GM12864 (cell line): Measurements from ENCODE around the gene LRP3.

ENCODE experiments used
- DNase-seq: peaks from one replicate; pipeline ENCODE4 v3.0.0-alpha.2; 2011; ENCODE audit warnings: low read depth
- H3K4me3 ChIP-seq: 2 replicates; pipeline ENCODE4 v1.5.1; 2011; ENCODE audit warnings: mild to moderate bottlenecking, low read depth, low read length, control low read depth
- CTCF ChIP-seq: IDR thresholded peaks from 2 replicates; pipeline ENCODE4 v1.5.1; 2011; ENCODE audit warnings: low read depth, mild to moderate bottlenecking, moderate library complexity, low read length, control low read depth, inconsistent platforms; ENCODE audit errors: missing control alignments

The LRP3 gene

GRCh38 chr19:33168528-33168927 lies 25.6 kb upstream of the LRP3 start:
- no peak overlapping the region for H3K4me3 ChIP-seq
- DNase-seq = no peak
- no peak for TF ChIP-seq CTCF

GRCh38 chr19:33171222-33171795 lies 22.8 kb upstream of the LRP3 start:
- no peak overlapping the region for H3K4me3 ChIP-seq
- no peak for DNase-seq
- no peak for TF ChIP-seq CTCF

GRCh38 chr19:33171916-33172359 lies 22.2 kb upstream of the LRP3 start:
- no peak for TF ChIP-seq CTCF
- DNase-seq = no peak
- H3K4me3 ChIP-seq = no peak overlapping the region

- no peak for TF ChIP-seq CTCF
- DNase-seq = no peak
- no peak overlapping the region for H3K4me3 ChIP-seq
Measured at GRCh38 chr19:33174186-33174585, 19.9 kb upstream of the LRP3 start.

- H3K4me3 ChIP-seq = peak overlapping the region; percentile 67; the same call in 1 of the 2 replicates
- no peak for TF ChIP-seq CTCF
- DNase-seq = no peak
Measured at GRCh38 chr19:33175156-33175782, 18.9 kb upstream of the LRP3 start.

GRCh38 chr19:33175886-33176669 lies 18.1 kb upstream of the LRP3 start:
- peak overlapping the region; percentile 67 for H3K4me3 ChIP-seq
- peak; percentile 7 for DNase-seq

More at GRCh38 chr19:33175886-33176669, 18.1 kb upstream of the LRP3 start:
- no peak for TF ChIP-seq CTCF
